Activated CD8-positive, alpha-beta T cell treated with anti-CD3 and anti-CD28 coated beads, Interleukin-2, amount 10 ng/mL, durations not matched to agents 7 days and 5 days (primary cell): ENCODE measurements around the gene TRIM17. TPM values are rescaled to one million over a fixed set of nuclear protein-coding genes. Genes with fewer than 3 reads are reported as not detected.
A peak's percentile ranks its signal among the peaks of the same experiment; 100 is the strongest.

Experiments
- ATAC-seq: fragments of 150-1000 bp; cut with Tn5 transposase; one replicate; pipeline ENCODE4 v1.10.0; 2021; ENCODE audit warnings: moderate library complexity
- CTCF ChIA-PET: fragments of 350-600 bp; sonication (Branson Sonifier 250); formaldehyde crosslinking; loops from one replicate; lab custom pipeline; 2021; ENCODE audit warnings: antibody characterized with exemption; lab: Charles Lee
- POLR2A ChIA-PET: fragments of 350-600 bp; sonication (Branson Sonifier 250); formaldehyde crosslinking; loops from one replicate; lab custom pipeline; 2021; ENCODE audit warnings: antibody characterized with exemption; lab: Charles Lee
- DNase-seq: peaks from one replicate; pipeline ENCODE4 v3.0.0-alpha.2; 2020
- H3K27ac Mint-ChIP-seq: one replicate; pipeline ENCODE4 v1.8.0; 2021; ENCODE audit warnings: mild to moderate bottlenecking, mixed read lengths
- H3K27me3 Mint-ChIP-seq: one replicate; pipeline ENCODE4 v1.8.0; 2021; ENCODE audit warnings: low read depth, mixed read lengths
- H3K36me3 Mint-ChIP-seq: one replicate; pipeline ENCODE4 v1.8.0; 2021; ENCODE audit warnings: low read depth, mixed read lengths
- H3K4me1 Mint-ChIP-seq: one replicate; pipeline ENCODE4 v1.8.0; 2021; ENCODE audit warnings: low read depth, mixed read lengths
- H3K4me3 Mint-ChIP-seq: one replicate; pipeline ENCODE4 v1.8.0; 2021; ENCODE audit warnings: mild to moderate bottlenecking, mixed read lengths
- H3K9me3 Mint-ChIP-seq: one replicate; pipeline ENCODE4 v1.8.0; 2022; ENCODE audit warnings: mixed read lengths; ENCODE audit not compliant: insufficient read depth
- total RNA-seq, 2 experiments: library from RNA; stranded (reverse); gene quantifications; one replicate each; pipeline ENCODE4 v1.2.3, GENCODE V29; 2021

Gene TRIM17
- total RNA-seq, 2 experiments from 2014 or later, result 2.8 to 4.0 TPM

DNA sequence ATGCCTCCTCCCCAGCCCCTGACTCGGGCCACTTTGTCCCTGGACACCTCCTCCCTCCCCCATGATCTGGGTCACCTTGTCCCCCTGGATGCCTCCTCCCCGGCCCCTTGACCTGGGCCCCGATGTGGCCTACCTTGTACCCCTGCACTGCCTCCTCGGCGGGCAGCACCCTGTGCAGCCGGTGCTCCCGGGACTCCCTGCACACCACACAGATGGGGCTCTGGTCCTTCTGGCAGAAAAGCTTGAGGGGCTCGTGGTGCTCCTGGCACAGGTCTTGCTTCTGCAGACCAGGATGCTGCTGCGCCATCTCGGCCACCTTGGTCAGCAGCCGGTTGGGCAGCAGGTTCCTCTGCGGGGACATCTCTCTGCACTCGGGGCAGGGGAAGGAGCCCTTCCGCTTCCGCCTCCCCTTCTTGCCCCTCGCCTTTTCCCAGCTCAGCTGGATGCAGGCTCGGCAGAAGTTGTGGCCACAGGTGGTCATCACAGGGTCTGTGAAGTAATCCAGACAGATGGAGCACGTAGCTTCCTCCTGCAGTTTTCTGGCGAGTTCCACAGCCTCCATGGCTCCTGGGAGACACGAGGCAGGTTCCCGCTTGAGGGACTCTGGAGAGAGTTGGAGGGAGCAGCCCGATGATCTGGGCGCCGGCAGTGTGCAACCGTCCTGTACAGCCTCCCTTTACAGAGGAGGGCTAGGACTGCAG is 2.0 kb downstream of the TRIM17 start:
- no peak overlapping the region for H3K4me3 Mint-ChIP-seq
- H3K27me3 Mint-ChIP-seq, result peaks cover 18% of the 10 kb centered on the region
- no peaks in the 10 kb centered on the region for H3K9me3 Mint-ChIP-seq
- ChIA-PET POLR2A (interaction anchor here (0.6 to 1.0 kb wide), 3 partner anchors 8 to 33 kb away, joined by 3 to 5 read pairs (median 3); partner anchors contain the start of gene TRIM11), CTCF (no interaction called here)
- DNase-seq, result no peak
- H3K4me1 Mint-ChIP-seq, result peaks cover 25% of the 10 kb centered on the region
- no peak for ATAC-seq
- peaks cover 5% of the 10 kb centered on the region for H3K36me3 Mint-ChIP-seq
- H3K27ac Mint-ChIP-seq, result no peak overlapping the region

- ChIA-PET POLR2A (interaction anchor here (0.6 kb wide), 1 partner anchor 34 kb away, joined by 3 read pairs; no protein-coding TSS in a partner anchor), CTCF (no interaction called here)
- H3K4me3 Mint-ChIP-seq, result no peak overlapping the region
- H3K4me1 Mint-ChIP-seq, result peaks cover 34% of the 10 kb centered on the region
- peaks cover 13% of the 10 kb centered on the region for H3K27me3 Mint-ChIP-seq
- no peak overlapping the region for H3K27ac Mint-ChIP-seq
- peaks cover 5% of the 10 kb centered on the region for H3K36me3 Mint-ChIP-seq
- ATAC-seq (no peak), DNase-seq (no peak)
- no peaks in the 10 kb centered on the region for H3K9me3 Mint-ChIP-seq
Measured at GRCh38 chr1:228413241-228414010, 3.2 kb downstream of the TRIM17 start.

GRCh38 chr1:228411548-228412430 is 4.9 kb downstream of the TRIM17 start:
- ChIA-PET CTCF (no interaction called here), POLR2A (interaction anchor here (0.6 kb wide), 1 partner anchor 1472 kb away, joined by 3 read pairs; no protein-coding TSS in a partner anchor)
- DNase-seq, result no peak
- Mint-ChIP-seq H3K27me3 (peaks cover 11% of the 10 kb centered on the region), H3K9me3 (no peaks in the 10 kb centered on the region), H3K4me3 (no peak overlapping the region), H3K27ac (no peak overlapping the region), H3K36me3 (peaks cover 5% of the 10 kb centered on the region), H3K4me1 (peaks cover 34% of the 10 kb centered on the region)
- no peak for ATAC-seq

DNA sequence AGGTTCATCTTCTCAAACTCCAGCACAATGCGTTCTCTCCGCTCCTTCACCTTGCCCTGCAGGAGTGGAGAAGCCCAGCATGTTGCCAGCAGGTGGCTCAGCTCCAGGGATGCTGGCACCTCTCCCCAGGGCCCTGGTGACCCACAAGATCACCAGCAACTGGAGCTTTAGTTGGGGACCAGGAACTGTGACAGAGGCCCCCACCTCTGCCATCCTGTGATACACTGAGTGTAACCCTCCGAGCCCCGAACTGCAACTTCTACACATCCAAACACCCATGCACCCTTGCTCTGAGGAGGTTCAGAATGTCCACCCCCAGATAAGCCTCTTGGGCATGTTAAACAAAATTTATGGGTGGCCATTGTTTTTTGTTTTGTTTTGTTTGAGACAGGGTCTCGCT is 5.5 kb downstream of the TRIM17 start:
- no peak for ATAC-seq

DNA sequence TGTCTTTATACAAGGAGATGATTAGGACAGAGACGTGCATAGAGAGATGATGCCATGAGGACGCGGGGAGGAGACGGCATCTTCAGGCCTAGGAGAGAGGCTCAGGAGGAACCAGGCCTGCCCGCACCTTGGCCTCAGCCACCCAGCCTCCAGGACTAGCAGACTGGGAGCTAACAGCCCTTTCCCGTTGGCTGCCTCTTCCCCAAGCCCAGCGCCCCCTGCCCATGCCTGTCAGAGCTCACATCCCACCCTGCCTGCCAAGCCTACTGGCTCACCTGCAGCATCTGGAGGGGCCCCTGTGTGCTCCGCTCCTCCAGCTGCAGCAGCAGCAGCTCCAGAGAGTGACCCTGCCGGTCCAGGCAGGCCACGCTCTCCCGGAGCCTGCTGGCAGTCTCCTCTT is 6.0 kb downstream of the TRIM17 start:
- ChIA-PET POLR2A (no interaction called here), CTCF (interaction anchor here (0.8 to 1.5 kb wide), 2 partner anchors 46 to 49 kb away, joined by 4 read pairs; no protein-coding TSS in a partner anchor)
- ATAC-seq (no peak), DNase-seq (no peak)
- Mint-ChIP-seq H3K27me3 (peaks cover 6% of the 10 kb centered on the region), H3K4me1 (peaks cover 26% of the 10 kb centered on the region), H3K9me3 (no peaks in the 10 kb centered on the region), H3K36me3 (peaks cover 5% of the 10 kb centered on the region), H3K27ac (no peak overlapping the region), H3K4me3 (no peak overlapping the region)

More for the DNA sequence above, 5.5 kb downstream of the TRIM17 start:
- Mint-ChIP-seq H3K36me3 (peaks cover 5% of the 10 kb centered on the region), H3K27me3 (peaks cover 9% of the 10 kb centered on the region), H3K27ac (no peak overlapping the region), H3K4me3 (no peak overlapping the region), H3K4me1 (peaks cover 31% of the 10 kb centered on the region), H3K9me3 (no peaks in the 10 kb centered on the region)
- ChIA-PET POLR2A (no interaction called here), CTCF (interaction anchor here (1.5 kb wide), 1 partner anchor 49 kb away, joined by 4 read pairs; no protein-coding TSS in a partner anchor)
- DNase-seq, result no peak

DNA sequence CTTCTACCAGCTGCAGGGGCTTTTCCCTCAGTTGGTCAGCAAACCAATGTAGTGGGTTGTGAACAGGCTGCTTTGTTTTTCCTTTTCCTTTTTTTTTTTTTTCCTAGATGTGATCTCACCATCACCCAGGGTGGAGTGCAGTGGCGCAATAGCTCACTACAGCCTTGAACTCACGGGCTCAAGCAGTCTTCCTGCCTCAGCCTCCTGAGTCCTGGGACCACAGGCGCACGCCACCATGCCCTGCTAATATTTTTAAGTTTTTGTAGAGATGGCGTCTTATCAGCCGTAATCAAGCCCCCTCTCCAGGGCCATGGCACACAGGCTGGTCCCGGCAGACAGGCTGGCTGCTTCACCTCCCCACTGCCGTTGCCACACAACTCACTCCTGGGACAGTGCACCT is 6.6 kb downstream of the TRIM17 start:
- CTCF ChIA-PET, result interaction anchor here (0.8 to 1.5 kb wide), 2 partner anchors 46 to 50 kb away, joined by 4 read pairs; no protein-coding TSS in a partner anchor
- Mint-ChIP-seq H3K9me3 (no peaks in the 10 kb centered on the region), H3K4me3 (no peak overlapping the region), H3K27me3 (no peaks in the 10 kb centered on the region), H3K36me3 (peaks cover 9% of the 10 kb centered on the region), H3K4me1 (peaks cover 21% of the 10 kb centered on the region), H3K27ac (no peak overlapping the region)
- ATAC-seq (no peak), DNase-seq (no peak)
- POLR2A ChIA-PET, result no interaction called here

DNA sequence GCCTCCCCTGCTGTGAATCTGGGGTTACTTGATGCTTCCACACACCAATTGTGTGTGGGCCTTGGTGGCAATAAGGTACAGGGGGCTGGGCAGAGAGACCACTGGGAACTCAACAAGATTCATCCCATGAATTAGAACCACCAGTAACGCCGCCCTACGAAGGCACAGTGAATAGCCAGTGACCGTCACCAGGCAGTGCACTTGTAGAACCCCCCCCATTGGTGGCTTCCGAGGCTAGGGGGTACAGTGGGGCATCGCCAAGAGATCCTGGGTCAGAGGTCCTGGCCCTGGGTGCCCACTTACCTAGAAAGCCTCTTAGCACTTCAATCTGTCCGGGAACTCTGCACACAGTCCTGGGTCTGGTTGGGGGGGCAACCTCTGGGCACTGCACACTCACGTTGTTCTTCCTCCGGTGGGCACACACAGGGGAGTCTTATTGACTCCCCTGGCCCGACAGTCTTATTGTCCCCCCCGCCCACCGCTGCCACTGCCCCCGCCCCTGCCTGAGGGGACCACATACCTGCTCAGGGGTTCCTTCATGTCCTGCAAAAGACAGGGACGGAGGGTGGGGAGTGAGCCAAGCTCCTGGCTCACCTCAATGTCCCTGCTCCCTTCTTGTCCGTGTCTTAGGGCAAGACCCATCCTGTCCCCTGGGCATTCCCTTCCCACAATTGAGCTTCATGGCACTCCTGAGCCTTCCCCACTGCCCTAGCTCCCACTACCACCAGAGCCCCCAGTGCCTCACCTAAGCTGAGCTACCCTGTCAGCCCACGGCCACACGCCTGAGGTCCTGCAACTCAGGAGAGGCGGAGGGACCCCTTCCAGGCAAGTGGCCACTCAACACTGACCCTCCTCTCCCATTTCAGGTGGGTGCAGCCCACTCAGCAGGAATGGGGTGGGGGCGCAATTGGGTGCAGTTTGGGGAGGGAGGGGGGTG is 7.5 kb downstream of the TRIM17 start:
- CTCF ChIA-PET, result no interaction called here
- peaks cover 29% of the 10 kb centered on the region for H3K4me1 Mint-ChIP-seq
- POLR2A ChIA-PET, result no interaction called here
- H3K9me3 Mint-ChIP-seq, result no peaks in the 10 kb centered on the region
- H3K27me3 Mint-ChIP-seq, result no peaks in the 10 kb centered on the region
- peaks cover 16% of the 10 kb centered on the region for H3K36me3 Mint-ChIP-seq
- ATAC-seq, result no peak
- no peak overlapping the region for H3K27ac Mint-ChIP-seq
- DNase-seq, result no peak
- H3K4me3 Mint-ChIP-seq, result no peak overlapping the region

DNA sequence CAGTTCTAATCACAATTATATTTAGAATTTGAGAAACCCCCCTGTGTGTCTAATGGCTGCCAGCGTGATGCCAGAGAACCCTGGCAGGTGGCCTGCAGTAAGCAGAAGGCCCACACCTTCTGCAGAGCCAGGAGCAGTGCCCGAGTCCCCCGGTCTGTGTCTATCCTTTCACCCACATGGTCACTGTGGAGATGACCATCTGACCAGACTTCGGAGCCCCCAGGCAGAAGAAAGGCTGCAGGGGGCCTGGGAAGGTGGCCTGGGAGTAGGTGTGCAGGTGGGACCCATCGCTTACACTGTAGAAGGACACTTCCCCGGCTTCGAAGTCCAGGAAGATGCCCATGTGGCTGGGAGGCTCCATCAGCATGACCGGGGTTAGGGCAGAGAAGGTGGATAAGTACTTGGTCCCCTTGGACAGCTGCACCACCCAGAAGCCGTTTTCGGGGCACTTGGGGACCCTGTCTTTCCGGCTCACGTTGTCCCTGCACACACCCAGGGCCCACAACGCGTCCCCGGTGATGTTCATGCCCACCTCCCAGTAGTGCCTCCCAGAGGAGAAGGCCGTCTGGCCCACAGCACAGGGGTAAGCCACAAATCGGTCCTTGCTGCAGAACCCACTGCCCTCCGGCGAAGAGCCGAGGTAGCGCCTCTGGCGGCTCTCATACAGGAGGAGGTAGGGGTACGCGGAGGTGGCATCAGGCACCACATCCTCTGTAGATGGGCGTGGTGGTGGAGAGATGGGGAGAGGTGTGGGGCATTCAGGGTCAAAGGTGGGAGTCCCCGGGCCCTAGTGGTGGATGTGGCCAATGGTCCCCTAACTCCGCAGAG is 8.4 kb downstream of the TRIM17 start:
- Mint-ChIP-seq H3K36me3 (peaks cover 25% of the 10 kb centered on the region), H3K4me3 (peak overlapping the region; percentile 90), H3K27me3 (no peaks in the 10 kb centered on the region), H3K9me3 (no peaks in the 10 kb centered on the region), H3K4me1 (peaks cover 34% of the 10 kb centered on the region), H3K27ac (no peak overlapping the region)
- DNase-seq (no peak), ATAC-seq (no peak)
- ChIA-PET CTCF (no interaction called here), POLR2A (interaction anchor here (4.7 kb wide), 1 partner anchor 48 kb away, joined by 60 read pairs; a partner anchor contains a TSS)

DNA sequence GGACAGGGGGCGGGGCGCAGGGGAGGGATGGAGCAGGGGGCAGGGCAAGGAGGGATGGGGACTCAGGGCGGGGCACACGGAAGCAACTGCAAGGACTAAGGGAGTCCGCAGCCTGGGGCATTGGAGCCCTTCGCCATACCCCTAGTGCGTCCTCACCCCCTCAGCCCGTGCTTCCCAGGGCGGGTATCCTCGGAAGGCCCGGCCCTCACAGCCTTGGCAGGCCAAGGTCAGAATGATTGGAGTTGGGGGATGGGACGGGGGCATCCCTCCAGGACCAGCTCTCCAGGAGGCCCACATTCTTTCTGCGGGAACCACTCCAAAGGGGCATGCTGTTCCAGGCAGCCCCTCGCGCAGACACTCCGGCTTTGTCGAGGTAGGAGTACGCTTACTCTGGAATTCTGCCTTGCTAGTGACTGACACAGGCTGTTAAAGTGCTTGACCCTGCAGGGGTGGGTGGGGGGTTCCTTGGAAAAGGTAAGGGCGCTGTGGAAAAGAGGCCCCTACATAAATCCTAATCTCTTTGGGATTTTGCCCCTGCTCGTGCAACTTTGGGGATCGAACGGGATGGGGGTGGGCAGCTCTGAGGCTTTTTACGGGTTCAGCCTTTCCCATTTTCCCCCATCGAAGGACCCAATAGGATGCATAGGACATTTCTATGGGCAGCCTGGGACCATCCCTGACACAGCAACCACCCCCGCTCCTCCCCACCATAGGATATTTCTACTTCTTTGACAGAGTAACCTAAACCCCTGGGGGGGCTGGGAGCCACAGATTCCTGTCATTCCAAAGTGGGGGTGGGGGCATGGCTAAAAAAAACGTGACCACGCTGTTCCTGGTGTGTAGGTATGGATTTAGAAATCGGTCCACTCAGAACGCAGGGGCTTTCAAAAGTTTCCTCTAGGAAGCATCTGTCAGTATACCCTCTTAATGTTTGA is 9.3 kb downstream of the TRIM17 start:
- peak; percentile 72 for ATAC-seq
- H3K27me3 Mint-ChIP-seq, result no peaks in the 10 kb centered on the region

More for the DNA sequence above, 9.3 kb downstream of the TRIM17 start:
- Mint-ChIP-seq H3K9me3 (no peaks in the 10 kb centered on the region), H3K4me1 (peaks cover 41% of the 10 kb centered on the region), H3K36me3 (peaks cover 34% of the 10 kb centered on the region), H3K4me3 (peak overlapping the region; percentile 90), H3K27ac (no peak overlapping the region)
- POLR2A ChIA-PET, result interaction anchor here (0.6 to 4.7 kb wide), 10 partner anchors 7 to 660 kb away, joined by 3 to 60 read pairs (median 4); a partner anchor contains a TSS
- CTCF ChIA-PET, result no interaction called here
- no peak for DNase-seq
